ENCODE data around the gene ATP2C2. TPM values are rescaled to one million over a fixed set of nuclear protein-coding genes. Genes with fewer than 3 reads are reported as not detected.

The ATP2C2 gene
- total RNA-seq, 1 donor = under 0.01 TPM

DNA sequence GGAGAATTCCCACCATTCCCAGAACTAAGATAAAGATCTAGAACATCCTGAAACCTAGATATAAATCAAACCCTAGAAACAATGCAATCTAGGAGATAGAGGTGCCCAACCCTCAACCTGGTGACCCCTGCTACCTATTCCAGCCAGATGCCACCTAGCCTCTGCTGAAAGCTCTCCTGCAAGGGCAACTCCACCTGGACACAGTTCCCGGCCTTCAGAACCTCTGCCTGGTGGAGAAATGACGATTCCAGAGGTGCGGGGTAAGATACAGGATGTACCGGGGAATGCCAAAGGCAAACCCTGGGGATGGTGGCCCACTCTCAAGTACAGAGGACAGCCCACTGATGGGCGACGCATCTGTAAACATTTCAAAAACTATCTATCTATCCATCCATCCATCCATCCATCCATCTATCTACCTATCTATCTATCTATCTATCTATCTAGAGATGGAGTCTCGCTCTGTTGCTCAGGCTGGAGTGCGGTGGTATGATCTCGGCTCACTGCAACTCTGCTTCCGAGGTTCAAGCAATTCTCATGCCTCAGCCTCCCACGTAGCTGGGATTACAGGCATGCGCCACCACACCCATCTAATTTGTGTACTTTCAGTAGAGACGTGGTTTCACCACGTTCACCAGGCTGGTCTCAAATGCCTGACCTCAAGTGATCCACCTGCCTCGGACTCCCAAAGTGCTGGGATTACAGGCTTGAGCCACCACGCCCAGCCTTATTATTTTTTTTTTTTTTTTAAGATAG is 117.1 kb downstream of the ATP2C2 start:
- no peak for DNase-seq (ENCODE audit: low read depth in 2 of 3, low spot score in 2 of 3)

GRCh38 chr16:84486126-84486525 is 117.8 kb downstream of the ATP2C2 start:
- no peak for DNase-seq (ENCODE audit: low read depth in 2 of 3, low spot score in 2 of 3)

DNA sequence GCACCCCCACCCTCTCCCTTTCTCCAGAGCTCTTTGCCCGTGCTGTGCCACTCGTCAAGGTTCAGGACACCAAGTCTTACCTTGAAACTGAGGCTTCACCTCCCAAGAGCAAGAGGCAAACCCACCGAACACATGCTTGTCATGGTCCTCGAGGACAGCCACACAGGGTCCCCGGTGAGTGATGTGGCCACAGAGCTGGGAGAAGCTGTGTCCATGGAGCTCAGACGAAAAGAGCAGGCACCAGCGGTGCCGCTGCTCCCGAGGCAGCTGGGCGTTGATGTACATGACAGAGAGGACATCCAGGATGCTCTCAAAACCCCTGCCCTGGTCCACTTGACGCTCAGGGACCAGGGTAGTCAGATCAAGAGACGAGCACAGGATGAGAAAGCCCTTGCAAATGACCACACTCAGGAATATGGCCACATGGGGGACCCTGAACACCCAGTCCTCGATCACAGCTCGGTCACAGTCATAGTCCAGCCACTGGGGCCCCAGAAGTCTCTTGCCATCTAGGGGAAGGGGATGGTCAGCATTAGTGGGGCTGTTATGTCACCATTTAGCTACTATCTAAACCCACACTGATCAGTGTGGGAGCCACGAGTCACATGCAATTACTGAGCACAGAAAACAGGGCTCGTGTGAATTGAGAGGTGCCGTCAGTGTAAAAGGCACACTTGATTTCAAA is 118.4 kb downstream of the ATP2C2 start:
- DNase-seq (ENCODE audit: low read depth in 2 of 3, low spot score in 2 of 3) = no peak

GRCh38 chr16:84487358-84487757 is 119.0 kb downstream of the ATP2C2 start:
- DNase-seq (ENCODE audit: low read depth in 2 of 3, low spot score in 2 of 3) = no peak

DNA sequence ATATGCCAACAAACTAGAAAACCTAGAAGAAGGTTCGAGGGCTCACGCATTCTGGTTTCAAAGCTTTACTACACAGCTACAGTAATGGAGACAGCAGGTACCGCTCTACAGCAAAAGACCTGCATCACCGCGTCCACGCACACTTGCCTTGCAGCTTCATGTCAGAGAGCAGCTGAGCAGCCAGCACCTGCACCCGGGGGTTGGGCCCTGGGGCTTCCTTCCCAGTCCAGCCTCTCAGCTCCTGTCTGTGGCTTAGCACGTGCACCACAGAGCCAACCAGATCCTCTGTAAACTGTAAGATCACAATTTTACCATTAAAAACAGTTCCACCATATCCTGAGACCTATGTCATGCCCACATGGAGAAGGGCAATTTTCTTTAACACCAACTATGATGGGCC is 120.8 kb downstream of the ATP2C2 start:
- DNase-seq (ENCODE audit: low read depth in 2 of 3, low spot score in 2 of 3) = no peak

DNA sequence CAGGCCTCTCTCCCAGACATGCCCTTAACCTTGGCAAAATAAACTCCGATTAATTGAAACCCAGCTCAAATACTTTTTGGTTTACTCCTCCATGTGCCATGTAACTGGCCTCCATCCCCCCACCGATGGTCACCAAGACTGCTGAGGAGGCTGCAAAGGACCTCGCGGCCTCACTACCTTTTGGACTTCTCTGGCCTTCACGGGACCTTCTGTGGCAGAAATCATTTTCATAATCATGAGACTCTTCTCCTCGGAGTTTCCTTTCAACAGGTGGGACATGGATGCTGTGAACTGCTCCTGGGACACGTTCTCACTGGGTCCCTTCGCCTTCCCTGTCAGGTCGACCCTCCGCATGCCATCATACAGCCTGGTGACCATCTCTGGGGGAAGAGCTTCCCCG is 127.2 kb downstream of the ATP2C2 start:
- DNase-seq (ENCODE audit: low read depth in 2 of 3, low spot score in 2 of 3) = no peak

- no peak for DNase-seq (ENCODE audit: low read depth in 2 of 3, low spot score in 2 of 3)
Measured at GRCh38 chr16:84496991-84497390, 128.7 kb downstream of the ATP2C2 start.

- no peak for DNase-seq (ENCODE audit: low read depth in 2 of 3, low spot score in 2 of 3)
Measured at GRCh38 chr16:84497418-84498222, 129.3 kb downstream of the ATP2C2 start.

- DNase-seq (ENCODE audit: low read depth in 2 of 3, low spot score in 2 of 3) = no peak
Measured at GRCh38 chr16:84498223-84498610, 129.9 kb downstream of the ATP2C2 start.

DNA sequence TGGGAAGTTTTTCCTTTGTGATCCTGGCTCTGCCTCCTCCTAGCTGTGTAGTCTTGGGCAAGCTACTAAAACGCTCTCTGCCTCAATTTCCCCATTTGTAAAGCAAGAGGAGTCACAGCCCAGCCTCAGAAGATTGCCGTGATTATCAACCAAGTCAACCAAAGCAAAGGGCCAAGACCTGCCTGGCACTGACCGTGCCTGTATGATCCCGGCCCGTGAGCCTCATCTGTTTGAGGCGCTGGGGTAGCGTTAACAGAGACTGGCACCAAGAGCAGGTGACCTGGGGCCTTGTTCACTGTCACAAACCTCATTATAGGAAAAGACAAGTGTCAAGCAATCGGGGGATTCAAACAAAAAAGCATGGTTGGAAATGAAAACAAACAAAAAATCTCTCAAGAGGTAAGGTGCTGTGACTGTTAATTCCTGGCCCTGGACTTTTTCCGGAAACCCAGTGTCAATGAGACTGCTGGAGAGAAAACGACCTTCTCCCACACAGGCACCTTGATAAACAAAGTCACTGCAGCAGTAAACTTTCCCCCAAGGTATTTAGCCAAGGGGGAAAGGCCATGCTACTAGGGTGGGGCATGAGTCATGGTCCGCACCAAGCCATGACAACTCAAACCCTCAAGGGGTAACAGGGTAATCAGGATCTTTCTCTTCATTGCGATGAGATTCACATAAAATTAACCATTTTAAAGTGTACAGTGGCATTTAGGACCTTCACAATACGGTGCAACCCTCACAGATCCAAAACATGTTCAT is 130.7 kb downstream of the ATP2C2 start:
- DNase-seq (ENCODE audit: low read depth in 2 of 3, low spot score in 2 of 3) = no peak

DNA sequence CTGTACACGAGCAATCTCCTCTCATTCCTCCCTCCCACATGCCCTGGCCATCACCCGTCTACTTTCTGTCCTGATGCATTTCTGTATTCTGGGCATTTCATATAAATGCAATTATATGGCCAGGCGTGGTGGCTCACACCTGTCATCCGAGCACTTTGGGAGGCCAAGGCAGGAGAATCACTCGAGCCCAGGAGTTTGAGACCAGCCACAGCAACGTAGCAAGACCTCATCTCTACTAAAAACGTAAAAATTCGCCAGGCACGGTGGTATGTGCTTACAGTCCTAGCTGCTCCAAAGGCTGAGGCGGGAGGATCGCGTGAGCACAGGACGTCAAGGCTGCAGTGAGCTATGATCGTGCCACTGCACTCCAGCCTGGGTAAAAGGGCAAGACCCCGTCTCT is 131.3 kb downstream of the ATP2C2 start:
- no peak for DNase-seq (ENCODE audit: low read depth in 2 of 3, low spot score in 2 of 3)

- DNase-seq (ENCODE audit: low read depth in 2 of 3, low spot score in 2 of 3) = no peak
Measured at GRCh38 chr16:84500531-84500930, 132.2 kb downstream of the ATP2C2 start.

DNA sequence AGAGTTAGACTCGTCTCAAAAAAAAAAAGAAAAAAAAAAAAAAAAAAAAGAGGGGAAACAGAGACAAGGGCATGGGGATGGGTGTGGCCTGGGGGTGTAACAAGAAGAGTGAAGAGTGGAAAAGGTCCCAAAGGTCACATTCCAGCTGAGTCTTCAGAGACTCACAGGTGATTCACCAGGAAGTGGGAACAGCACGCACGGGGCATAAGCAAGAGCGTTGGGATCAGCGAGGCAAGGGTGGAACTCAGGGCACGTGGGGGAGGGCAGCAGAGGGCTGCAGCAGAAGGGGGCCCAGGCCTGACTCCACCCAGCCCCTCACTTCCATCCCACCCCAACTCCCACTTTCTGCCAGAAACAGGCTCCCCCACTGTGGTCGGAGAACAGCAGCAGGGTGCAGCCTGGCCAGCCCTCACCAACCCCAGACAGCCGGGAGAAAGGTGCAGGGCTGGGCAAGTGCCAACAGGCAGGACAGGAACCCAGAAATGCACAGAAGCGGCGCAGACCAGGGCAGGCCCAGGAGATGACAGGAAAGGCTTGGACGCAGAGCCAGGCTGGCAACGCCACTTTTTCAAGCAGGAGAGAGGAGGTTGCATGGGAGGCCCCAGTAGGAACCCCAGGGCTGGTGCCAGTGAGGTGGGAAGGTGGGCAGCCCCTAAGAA is 132.9 kb downstream of the ATP2C2 start:
- DNase-seq (ENCODE audit: low read depth in 2 of 3, low spot score in 2 of 3) = no peak

GRCh38 chr16:84502075-84502474 is 133.7 kb downstream of the ATP2C2 start:
- no peak for DNase-seq (ENCODE audit: low read depth in 2 of 3, low spot score in 2 of 3)

GRCh38 chr16:84502581-84502980 is 134.2 kb downstream of the ATP2C2 start:
- no peak for DNase-seq (ENCODE audit: low read depth in 2 of 3, low spot score in 2 of 3)

DNA sequence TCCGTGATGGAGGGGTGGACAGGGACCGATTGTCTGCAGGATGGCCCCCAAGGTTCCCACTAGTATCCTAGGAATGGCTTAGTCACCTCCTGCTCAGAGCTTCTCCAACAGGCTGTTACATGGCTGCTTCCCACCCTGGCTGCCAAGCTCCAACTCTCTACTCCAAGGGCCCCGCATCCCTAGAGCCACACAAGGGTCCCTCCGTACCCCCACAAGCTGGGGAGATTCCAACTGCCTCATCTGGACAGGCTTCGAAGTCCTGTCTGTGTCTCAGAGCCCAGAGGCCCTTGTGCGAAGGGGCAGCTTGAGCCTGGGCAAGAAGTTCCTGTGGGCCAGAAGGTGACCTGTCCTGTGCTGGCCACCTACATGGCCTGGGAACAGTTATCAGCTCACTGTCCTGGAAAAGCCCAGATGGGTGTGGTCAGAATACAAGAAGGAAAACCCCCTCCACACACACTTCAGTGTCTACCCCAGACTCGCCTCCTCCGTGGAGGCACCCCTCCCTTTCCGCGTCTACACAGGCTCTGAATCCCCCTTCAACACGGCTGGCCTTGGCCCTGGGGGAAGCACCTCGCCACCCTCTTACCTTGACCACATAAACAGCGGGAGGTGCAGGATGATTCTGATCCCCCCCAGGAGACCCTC is 135.5 kb downstream of the ATP2C2 start:
- no peak for DNase-seq (ENCODE audit: low read depth in 2 of 3, low spot score in 2 of 3)

GRCh38 chr16:84504420-84505248 is 136.3 kb downstream of the ATP2C2 start, which contains the start of gene MEAK7:
MEAK7 (minus strand) TSS chr16:84504659; CDS start chr16:84498086, 6,573 bp downstream.
- peak; percentile 90 to 99 (median 96) for DNase-seq (ENCODE audit: low read depth in 2 of 3, low spot score in 2 of 3)

DNA sequence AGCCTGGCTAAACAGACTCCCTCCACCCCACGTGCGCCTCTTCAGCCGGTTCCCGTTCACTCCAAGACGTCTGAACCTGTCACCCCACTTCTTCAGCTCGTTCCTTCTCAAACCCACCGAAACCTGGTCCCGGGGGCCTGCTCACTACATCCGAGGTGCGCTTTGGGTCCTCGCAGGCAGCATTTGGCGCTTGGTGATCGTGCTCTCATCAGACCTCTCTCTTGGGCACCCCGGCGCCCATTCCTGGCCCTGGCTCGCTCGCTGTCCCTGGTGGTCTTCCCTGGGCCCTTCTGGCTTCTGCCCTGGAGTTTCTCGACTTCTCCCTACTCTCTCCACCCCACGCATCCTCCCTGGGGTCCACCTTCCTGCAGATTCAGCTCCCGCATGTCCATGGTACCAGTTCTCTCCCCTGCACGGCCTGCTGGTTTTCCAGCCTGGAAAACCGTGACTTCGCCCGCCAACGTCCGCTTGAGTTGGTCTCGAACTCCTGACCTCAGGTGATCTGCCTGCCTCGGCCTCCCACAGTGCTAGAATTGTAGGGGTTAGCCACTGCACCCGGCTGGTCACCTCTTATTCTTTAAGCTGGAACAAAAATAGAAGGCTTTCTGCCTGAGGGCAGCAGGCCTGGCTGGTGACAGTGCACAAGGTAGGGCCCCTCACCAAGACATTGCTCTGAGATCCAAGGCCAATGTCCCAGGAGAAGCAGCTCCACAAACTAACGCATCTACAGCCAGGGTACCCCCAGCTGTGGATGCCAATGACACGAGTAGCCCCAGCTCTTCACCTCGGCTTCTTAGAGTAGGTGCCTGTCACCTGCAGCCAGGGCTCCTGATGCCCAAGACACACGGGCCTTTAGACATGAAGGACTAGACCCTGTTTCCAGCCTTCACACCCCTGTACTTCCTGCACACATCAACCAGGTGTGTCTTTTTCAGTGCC is 137.2 kb downstream of the ATP2C2 start:
- DNase-seq (ENCODE audit: low read depth in 2 of 3, low spot score in 2 of 3) = no peak

Data from hematopoietic multipotent progenitor cell (in vitro differentiated cells).